HEK293 (cell line): ENCODE data around the gene RNF217.

Source experiments
- ZBTB17 ChIP-seq: fragments of 450-650 bp; formaldehyde crosslinking; IDR thresholded peaks from 2 replicates; pipeline ENCODE4 v1.5.1; 2016; ENCODE audit warnings: missing biosample characterization, missing genetic modification characterization
- ZFP41 ChIP-seq: fragments of 450-650 bp; formaldehyde crosslinking; IDR thresholded peaks from 2 replicates; pipeline ENCODE4 v1.5.1; 2016; ENCODE audit warnings: missing biosample characterization, missing genetic modification characterization, borderline replicate concordance
- ZNF133 ChIP-seq: fragments of 450-650 bp; formaldehyde crosslinking; IDR thresholded peaks from 2 replicates; pipeline ENCODE4 v1.5.1; 2016; ENCODE audit warnings: missing biosample characterization, missing genetic modification characterization
- ZNF175 ChIP-seq: fragments of 450-650 bp; formaldehyde crosslinking; IDR thresholded peaks from 2 replicates; pipeline ENCODE4 v1.5.1; 2016; ENCODE audit warnings: missing biosample characterization, missing genetic modification characterization
- ZNF221 ChIP-seq: fragments of 450-650 bp; formaldehyde crosslinking; IDR thresholded peaks from 2 replicates; pipeline ENCODE4 v1.5.1; 2017; ENCODE audit warnings: missing biosample characterization, missing genetic modification characterization, borderline replicate concordance
- ZNF274 ChIP-seq, 2 experiments: fragments of 200-500 bp in 1 of 2; fragments of 450-650 bp in 1 of 2; sonication (Bioruptor generic) in 1 of 2; formaldehyde crosslinking in 1 of 2; IDR thresholded peaks; 2 replicates each; pipeline versions ENCODE4 v1.5.1 to v1.6.1; 2014 to 2016; ENCODE audit warnings: borderline replicate concordance in 1 of 2, inconsistent platforms in 1 of 2, low read length in 1 of 2, missing biosample characterization in 1 of 2, missing genetic modification characterization in 1 of 2
- ZNF433 ChIP-seq: fragments of 450-650 bp; formaldehyde crosslinking; IDR thresholded peaks from 2 replicates; pipeline ENCODE4 v1.5.1; 2016; ENCODE audit warnings: missing biosample characterization, missing genetic modification characterization, low read depth
- ZNF530 ChIP-seq: fragments of 450-650 bp; formaldehyde crosslinking; IDR thresholded peaks from 2 replicates; pipeline ENCODE4 v1.5.1; 2016; ENCODE audit warnings: low read depth, missing biosample characterization, missing genetic modification characterization
- ZNF654 ChIP-seq: fragments of 450-650 bp; formaldehyde crosslinking; IDR thresholded peaks from 2 replicates; pipeline ENCODE4 v1.5.1; 2016; ENCODE audit warnings: low read depth, missing biosample characterization, missing genetic modification characterization
- TF ChIP-seq, protein P1 (sequence below): fragments of 450-650 bp; formaldehyde crosslinking; IDR thresholded peaks from 2 replicates; pipeline ENCODE4 v1.5.1; 2016; ENCODE audit warnings: missing biosample characterization, missing genetic modification characterization, low read depth
- TF ChIP-seq, protein P2 (sequence below): fragments of 450-650 bp; formaldehyde crosslinking; IDR thresholded peaks from 2 replicates; pipeline ENCODE4 v1.5.1; 2016; ENCODE audit warnings: missing biosample characterization, missing genetic modification characterization
- TF ChIP-seq, protein P3 (sequence below): fragments of 450-650 bp; formaldehyde crosslinking; optimal IDR thresholded peaks from 2 replicates; pipeline ENCODE3; 2016; ENCODE audit warnings: missing biosample characterization, mild to moderate bottlenecking, missing genetic modification characterization
- TF ChIP-seq, protein P4 (sequence below): fragments of 450-650 bp; formaldehyde crosslinking; IDR thresholded peaks from 2 replicates; pipeline ENCODE4 v1.5.1; 2016; ENCODE audit warnings: missing biosample characterization, missing genetic modification characterization
- TF ChIP-seq, protein P5 (sequence below): fragments of 450-650 bp; formaldehyde crosslinking; IDR thresholded peaks from 2 replicates; pipeline ENCODE4 v1.5.1; 2017; ENCODE audit warnings: missing biosample characterization, missing genetic modification characterization

DNA sequence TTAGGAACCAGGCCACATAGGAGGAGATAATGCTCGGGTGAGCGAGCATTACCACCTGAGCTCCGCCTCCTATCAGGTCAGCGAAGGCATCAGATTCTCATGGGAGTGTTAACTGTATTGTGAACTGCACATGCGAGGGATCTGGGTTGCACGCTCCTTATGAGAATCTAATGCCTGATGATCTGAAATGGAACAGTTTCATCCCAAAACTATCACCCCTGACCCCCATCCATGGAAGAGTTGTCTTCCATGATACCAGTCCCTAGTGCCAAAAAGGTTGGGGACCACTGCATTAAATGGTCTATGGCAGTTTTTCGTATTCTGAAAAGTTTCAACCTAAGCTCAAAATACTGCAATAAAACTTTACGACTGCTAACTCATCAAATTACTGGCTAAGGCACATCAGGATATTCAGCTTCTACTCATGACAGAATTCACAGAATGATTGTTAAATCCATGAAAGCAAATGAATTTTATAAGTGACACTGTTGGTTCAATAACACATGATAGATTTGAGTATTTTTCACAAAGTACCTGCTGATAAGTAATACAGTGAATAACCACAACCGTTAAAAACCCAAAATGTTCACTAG, 25.9 kb downstream of the RNF217 start:
- TF ChIP-seq, protein P1, sequence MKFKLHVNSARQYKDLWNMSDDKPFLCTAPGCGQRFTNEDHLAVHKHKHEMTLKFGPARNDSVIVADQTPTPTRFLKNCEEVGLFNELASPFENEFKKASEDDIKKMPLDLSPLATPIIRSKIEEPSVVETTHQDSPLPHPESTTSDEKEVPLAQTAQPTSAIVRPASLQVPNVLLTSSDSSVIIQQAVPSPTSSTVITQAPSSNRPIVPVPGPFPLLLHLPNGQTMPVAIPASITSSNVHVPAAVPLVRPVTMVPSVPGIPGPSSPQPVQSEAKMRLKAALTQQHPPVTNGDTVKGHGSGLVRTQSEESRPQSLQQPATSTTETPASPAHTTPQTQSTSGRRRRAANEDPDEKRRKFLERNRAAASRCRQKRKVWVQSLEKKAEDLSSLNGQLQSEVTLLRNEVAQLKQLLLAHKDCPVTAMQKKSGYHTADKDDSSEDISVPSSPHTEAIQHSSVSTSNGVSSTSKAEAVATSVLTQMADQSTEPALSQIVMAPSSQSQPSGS (tag by site-specific recombination) = no peak
- TF ChIP-seq ZNF133 (tag by site-specific recombination) (no peak), ZFP41 (tag by site-specific recombination) (no peak), ZNF530 (no peak), ZNF433 (tag by site-specific recombination) (no peak), ZNF274 (IDR thresholded peaks at IDR 0.05; ENCODE audit: low read length) (no peak), ZNF274 (tag by site-specific recombination; IDR thresholded peaks at IDR 0.05; ENCODE audit: borderline replicate concordance) (no peak), ZNF175 (tag by site-specific recombination) (no peak), ZBTB17 (no peak), ZNF221 (tag by site-specific recombination) (no peak), ZNF654 (tag by site-specific recombination) (no peak)
- TF ChIP-seq, protein P2, sequence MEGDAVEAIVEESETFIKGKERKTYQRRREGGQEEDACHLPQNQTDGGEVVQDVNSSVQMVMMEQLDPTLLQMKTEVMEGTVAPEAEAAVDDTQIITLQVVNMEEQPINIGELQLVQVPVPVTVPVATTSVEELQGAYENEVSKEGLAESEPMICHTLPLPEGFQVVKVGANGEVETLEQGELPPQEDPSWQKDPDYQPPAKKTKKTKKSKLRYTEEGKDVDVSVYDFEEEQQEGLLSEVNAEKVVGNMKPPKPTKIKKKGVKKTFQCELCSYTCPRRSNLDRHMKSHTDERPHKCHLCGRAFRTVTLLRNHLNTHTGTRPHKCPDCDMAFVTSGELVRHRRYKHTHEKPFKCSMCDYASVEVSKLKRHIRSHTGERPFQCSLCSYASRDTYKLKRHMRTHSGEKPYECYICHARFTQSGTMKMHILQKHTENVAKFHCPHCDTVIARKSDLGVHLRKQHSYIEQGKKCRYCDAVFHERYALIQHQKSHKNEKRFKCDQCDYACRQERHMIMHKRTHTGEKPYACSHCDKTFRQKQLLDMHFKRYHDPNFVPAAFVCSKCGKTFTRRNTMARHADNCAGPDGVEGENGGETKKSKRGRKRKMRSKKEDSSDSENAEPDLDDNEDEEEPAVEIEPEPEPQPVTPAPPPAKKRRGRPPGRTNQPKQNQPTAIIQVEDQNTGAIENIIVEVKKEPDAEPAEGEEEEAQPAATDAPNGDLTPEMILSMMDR (tag by site-specific recombination) = no peak
- TF ChIP-seq, protein P3, sequence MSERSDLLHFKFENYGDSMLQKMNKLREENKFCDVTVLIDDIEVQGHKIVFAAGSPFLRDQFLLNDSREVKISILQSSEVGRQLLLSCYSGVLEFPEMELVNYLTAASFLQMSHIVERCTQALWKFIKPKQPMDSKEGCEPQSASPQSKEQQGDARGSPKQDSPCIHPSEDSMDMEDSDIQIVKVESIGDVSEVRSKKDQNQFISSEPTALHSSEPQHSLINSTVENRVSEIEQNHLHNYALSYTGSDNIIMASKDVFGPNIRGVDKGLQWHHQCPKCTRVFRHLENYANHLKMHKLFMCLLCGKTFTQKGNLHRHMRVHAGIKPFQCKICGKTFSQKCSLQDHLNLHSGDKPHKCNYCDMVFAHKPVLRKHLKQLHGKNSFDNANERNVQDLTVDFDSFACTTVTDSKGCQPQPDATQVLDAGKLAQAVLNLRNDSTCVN (tag by site-specific recombination) = no peak
- TF ChIP-seq, protein P4, sequence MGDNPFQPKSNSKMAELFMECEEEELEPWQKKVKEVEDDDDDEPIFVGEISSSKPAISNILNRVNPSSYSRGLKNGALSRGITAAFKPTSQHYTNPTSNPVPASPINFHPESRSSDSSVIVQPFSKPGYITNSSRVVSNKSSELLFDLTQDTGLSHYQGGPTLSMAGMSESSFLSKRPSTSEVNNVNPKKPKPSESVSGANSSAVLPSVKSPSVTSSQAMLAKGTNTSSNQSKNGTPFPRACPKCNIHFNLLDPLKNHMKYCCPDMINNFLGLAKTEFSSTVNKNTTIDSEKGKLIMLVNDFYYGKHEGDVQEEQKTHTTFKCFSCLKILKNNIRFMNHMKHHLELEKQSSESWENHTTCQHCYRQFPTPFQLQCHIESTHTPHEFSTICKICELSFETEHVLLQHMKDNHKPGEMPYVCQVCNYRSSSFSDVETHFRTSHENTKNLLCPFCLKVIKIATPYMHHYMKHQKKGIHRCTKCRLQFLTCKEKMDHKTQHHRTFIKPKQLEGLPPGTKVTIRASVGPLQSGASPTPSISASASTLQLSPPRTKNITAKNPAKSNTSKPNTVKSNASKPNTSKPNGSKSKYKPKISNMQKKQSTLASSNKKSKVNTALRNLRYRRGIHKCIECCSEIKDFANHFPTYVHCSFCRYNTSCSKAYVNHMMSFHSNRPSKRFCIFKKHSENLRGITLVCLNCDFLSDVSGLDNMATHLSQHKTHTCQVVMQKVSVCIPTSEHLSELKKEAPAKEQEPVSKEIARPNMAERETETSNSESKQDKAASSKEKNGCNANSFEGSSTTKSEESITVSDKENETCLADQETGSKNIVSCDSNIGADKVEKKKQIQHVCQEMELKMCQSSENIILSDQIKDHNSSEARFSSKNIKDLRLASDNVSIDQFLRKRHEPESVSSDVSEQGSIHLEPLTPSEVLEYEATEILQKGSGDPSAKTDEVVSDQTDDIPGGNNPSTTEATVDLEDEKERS = no peak
- TF ChIP-seq, protein P5, sequence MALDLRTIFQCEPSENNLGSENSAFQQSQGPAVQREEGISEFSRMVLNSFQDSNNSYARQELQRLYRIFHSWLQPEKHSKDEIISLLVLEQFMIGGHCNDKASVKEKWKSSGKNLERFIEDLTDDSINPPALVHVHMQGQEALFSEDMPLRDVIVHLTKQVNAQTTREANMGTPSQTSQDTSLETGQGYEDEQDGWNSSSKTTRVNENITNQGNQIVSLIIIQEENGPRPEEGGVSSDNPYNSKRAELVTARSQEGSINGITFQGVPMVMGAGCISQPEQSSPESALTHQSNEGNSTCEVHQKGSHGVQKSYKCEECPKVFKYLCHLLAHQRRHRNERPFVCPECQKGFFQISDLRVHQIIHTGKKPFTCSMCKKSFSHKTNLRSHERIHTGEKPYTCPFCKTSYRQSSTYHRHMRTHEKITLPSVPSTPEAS (tag by site-specific recombination) = no peak
